HCT116 (cell line): ENCODE data around the gene SLC4A11. TPM values are rescaled to one million over a fixed set of nuclear protein-coding genes. Genes with fewer than 3 reads are reported as not detected.

ENCODE experiments used
- ATAC-seq: fragments of 200-7000 bp; cut with Tn5 transposase; 2 replicates; pipeline ENCODE4 v1.9.1; 2020; ENCODE audit warnings: mild to moderate bottlenecking, moderate library complexity
- BruUV-seq: library from RNA; stranded (reverse); fragments of 400-500 nt; replicated peaks from 2 replicates; lab custom pipeline; 2021; lab: Mats Ljungman, UMichigan
- CTCF ChIA-PET: fragments of 300-600 bp; sonication (Branson Sonifier 250); formaldehyde crosslinking; loops from one replicate; lab custom pipeline; 2021; ENCODE audit warnings: antibody characterized with exemption; lab: Charles Lee
- POLR2A ChIA-PET: fragments of 300-600, 350-600 bp; sonication (Branson Sonifier 250); formaldehyde crosslinking; loops from one replicate; lab custom pipeline; 2021; ENCODE audit warnings: antibody characterized with exemption; lab: Charles Lee
- RAD21 ChIA-PET, 2 experiments: fragments of 300-600 bp; sonication (Branson Sonifier 250); formaldehyde crosslinking; loops; one replicate each; lab custom pipeline; 2023; ENCODE audit warnings: low total read pairs in 2 of 2; ENCODE audit not compliant: uncharacterized antibody in 2 of 2, unreplicated experiment in 2 of 2, low non-redundant PET in 1 of 2; lab: Charles Lee
- DNase-seq: peaks from one replicate; pipeline ENCODE4 v3.0.0-alpha.2; 2010; ENCODE audit warnings: low read depth, low spot score
- H2AFZ ChIP-seq: fragments of 200-600 bp; shearing (Covaris generic), sonication (generic); 2 replicates; pipeline ENCODE4 v1.6.1; 2017; ENCODE audit warnings: low read depth, mixed run types, mixed read lengths, antibody characterized with exemption, low read length; ENCODE audit not compliant: poor library complexity, severe bottlenecking
- H3K27ac ChIP-seq: 2 replicates; pipeline ENCODE4 v1.5.1; 2012; ENCODE audit warnings: low read depth, low read length
- H3K27me3 ChIP-seq: fragments of 200-600 bp; sonication (generic); 2 replicates; pipeline ENCODE4 v1.6.1; 2016; ENCODE audit warnings: mixed run types, low read length, mixed read lengths; ENCODE audit not compliant: insufficient read depth
- H3K36me3 ChIP-seq, 2 experiments: fragments of 200-500 bp in 1 of 2; fragments of 200-600 bp in 1 of 2; sonication (Bioruptor generic) in 1 of 2; sonication (generic) in 1 of 2; 2 replicates each; pipeline versions ENCODE4 v1.5.1 to v1.6.1; 2014 to 2016; ENCODE audit warnings: low read length in 2 of 2, inconsistent platforms in 1 of 2, mixed read lengths in 1 of 2, mixed run types in 1 of 2; ENCODE audit not compliant: insufficient read depth in 2 of 2, control insufficient read depth in 1 of 2
- H3K4me1 ChIP-seq, 2 experiments: fragments of 200-600 bp in 1 of 2; sonication (generic) in 1 of 2; 2 replicates each; pipeline versions ENCODE4 v1.5.1 to v1.6.1; 2012 to 2017; ENCODE audit warnings: low read length in 2 of 2, inconsistent platforms in 1 of 2, mild to moderate bottlenecking in 1 of 2, mixed read lengths in 1 of 2, mixed run types in 1 of 2, moderate library complexity in 1 of 2; ENCODE audit not compliant: insufficient read depth in 2 of 2, control insufficient read depth in 1 of 2
- H3K4me2 ChIP-seq: fragments of 200-600 bp; sonication (generic); 2 replicates; pipeline ENCODE4 v1.6.1; 2017; ENCODE audit warnings: mixed run types, low read length, mixed read lengths
- H3K4me3 ChIP-seq, 2 experiments: fragments of 200-600 bp in 1 of 2; sonication (generic) in 1 of 2; replicated peaks in 1 of 2; 2 replicates each; pipeline ENCODE4 v1.5.1; 2011 to 2016; ENCODE audit warnings: low read length in 2 of 2, control low read depth in 1 of 2, low read depth in 1 of 2, mild to moderate bottlenecking in 1 of 2, mixed read lengths in 1 of 2, mixed run types in 1 of 2
- H3K79me2 ChIP-seq: fragments of 200-600 bp; sonication (generic); 2 replicates; pipeline ENCODE4 v1.6.1; 2017; ENCODE audit warnings: mild to moderate bottlenecking, mixed run types, low read length, moderate library complexity, mixed read lengths; ENCODE audit not compliant: insufficient read depth
- H3K9ac ChIP-seq: fragments of 200-600 bp; sonication (generic); 2 replicates; pipeline ENCODE4 v1.6.1; 2016; ENCODE audit warnings: low read length, mixed read lengths
- H3K9me2 ChIP-seq: fragments of 200-600 bp; sonication (generic), shearing (Covaris generic); 2 replicates; pipeline ENCODE4 v1.6.1; 2017; ENCODE audit warnings: mixed run types, mild to moderate bottlenecking, moderate library complexity; ENCODE audit not compliant: insufficient read depth
- H3K9me3 ChIP-seq, 2 experiments: fragments of 200-500 bp in 1 of 2; fragments of 200-600 bp in 1 of 2; sonication (Bioruptor generic) in 1 of 2; sonication (generic) in 1 of 2; 2 replicates each; pipeline ENCODE4 v1.6.1; 2014 to 2017; ENCODE audit warnings: low read length in 2 of 2, mixed read lengths in 2 of 2, inconsistent platforms in 1 of 2, low read depth in 1 of 2, mild to moderate bottlenecking in 1 of 2, mixed run types in 1 of 2, moderate library complexity in 1 of 2; ENCODE audit not compliant: control insufficient read depth in 1 of 2, insufficient read depth in 1 of 2
- H4K20me1 ChIP-seq: fragments of 200-600 bp; sonication (generic), shearing (Covaris generic); 2 replicates; pipeline ENCODE4 v1.6.1; 2017; ENCODE audit warnings: mixed run types, mild to moderate bottlenecking, moderate library complexity; ENCODE audit not compliant: insufficient read depth
- CBX3 ChIP-seq: IDR thresholded peaks from 2 replicates; pipeline ENCODE4 v1.6.1; 2012; ENCODE audit warnings: low read depth
- CEBPB ChIP-seq: IDR thresholded peaks from 2 replicates; pipeline ENCODE4 v1.6.1; 2012; ENCODE audit warnings: low read depth
- EGR1 ChIP-seq: IDR thresholded peaks from 2 replicates; pipeline ENCODE4 v1.6.1; 2012; ENCODE audit warnings: low read depth
- ELF1 ChIP-seq: IDR thresholded peaks from 2 replicates; pipeline ENCODE4 v1.6.1; 2012; ENCODE audit warnings: low read depth, borderline replicate concordance
- EZH2 ChIP-seq: fragments of 200-600 bp; sonication (generic); IDR thresholded peaks from 2 replicates; pipeline ENCODE4 v1.6.1; 2017; ENCODE audit warnings: antibody characterized with exemption, mixed run types
- EZH2phosphoT487 ChIP-seq: fragments of 200-600 bp; IDR thresholded peaks from 2 replicates; pipeline ENCODE4 v1.6.1; 2018; ENCODE audit warnings: antibody characterized with exemption, borderline replicate concordance
- MAX ChIP-seq: IDR thresholded peaks from 2 replicates; pipeline ENCODE4 v1.6.1; 2012
- POLR2A ChIP-seq: IDR thresholded peaks from 2 replicates; pipeline ENCODE4 v1.7.0; 2011; ENCODE audit warnings: borderline replicate concordance; ENCODE audit not compliant: insufficient read depth, insufficient read length; ENCODE audit errors: extremely low read depth
- POLR2AphosphoS5 ChIP-seq: IDR thresholded peaks from 2 replicates; pipeline ENCODE4 v1.6.1; 2011; ENCODE audit warnings: mild to moderate bottlenecking, low read depth, low read length, moderate library complexity
- RAD21 ChIP-seq: IDR thresholded peaks from 2 replicates; pipeline ENCODE4 v1.6.1; 2012; ENCODE audit warnings: low read depth, mild to moderate bottlenecking
- SIN3A ChIP-seq: IDR thresholded peaks from 2 replicates; pipeline ENCODE4 v1.6.1; 2012; ENCODE audit warnings: low read depth
- SP1 ChIP-seq: IDR thresholded peaks from 2 replicates; pipeline ENCODE4 v1.6.1; 2012; ENCODE audit warnings: low read depth
- SRF ChIP-seq: IDR thresholded peaks from 2 replicates; pipeline ENCODE4 v1.6.1; 2012; ENCODE audit warnings: low read depth
- TCF7L2 ChIP-seq: IDR thresholded peaks from 2 replicates; pipeline ENCODE4 v1.7.0; 2011; ENCODE audit warnings: borderline replicate concordance, inconsistent platforms; ENCODE audit not compliant: insufficient read depth, insufficient read length; ENCODE audit errors: extremely low read depth
- ZFX ChIP-seq: fragments of 450-650 bp; IDR thresholded peaks from 2 replicates; pipeline ENCODE4 v1.6.1; 2017
- intact Hi-C: fragments of 100-400 bp; cut with micrococcal nuclease; formaldehyde crosslinking; loops from 2 replicates; pipeline ENCODE4 v1.10.0; 2022
- total RNA-seq: library from RNA; stranded (reverse); gene quantifications from one replicate; pipeline ENCODE4 v1.2.1, GENCODE V29; 2021; ENCODE audit not compliant: unreplicated experiment
- TF ChIP-seq, protein P1 (sequence below): IDR thresholded peaks from 2 replicates; pipeline ENCODE4 v1.6.1; 2012

Gene SLC4A11
- total RNA-seq, 1 experiment from 2014 or later, result 22.7 TPM

GRCh38 chr20:3231116-3231515 lies 7.9 kb downstream of the SLC4A11 start:
- no peak for TF ChIP-seq EZH2phosphoT487
- TF ChIP-seq MAX, result no peak
- TF ChIP-seq CBX3, result no peak
- TF ChIP-seq POLR2AphosphoS5, result no peak
- no peak for TF ChIP-seq EGR1
- TF ChIP-seq, protein P1, sequence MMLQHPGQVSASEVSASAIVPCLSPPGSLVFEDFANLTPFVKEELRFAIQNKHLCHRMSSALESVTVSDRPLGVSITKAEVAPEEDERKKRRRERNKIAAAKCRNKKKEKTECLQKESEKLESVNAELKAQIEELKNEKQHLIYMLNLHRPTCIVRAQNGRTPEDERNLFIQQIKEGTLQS, result no peak
- no peak for TF ChIP-seq CEBPB
- TF ChIP-seq POLR2A, result no peak
- TF ChIP-seq SRF, result no peak
- TF ChIP-seq RAD21, result no peak
- no peak for TF ChIP-seq ZFX
- TF ChIP-seq ELF1, result no peak
- TF ChIP-seq TCF7L2, result no peak
- TF ChIP-seq, all 23 proteins: peak for 0
- H3K4me2 ChIP-seq, result no peak overlapping the region

DNA sequence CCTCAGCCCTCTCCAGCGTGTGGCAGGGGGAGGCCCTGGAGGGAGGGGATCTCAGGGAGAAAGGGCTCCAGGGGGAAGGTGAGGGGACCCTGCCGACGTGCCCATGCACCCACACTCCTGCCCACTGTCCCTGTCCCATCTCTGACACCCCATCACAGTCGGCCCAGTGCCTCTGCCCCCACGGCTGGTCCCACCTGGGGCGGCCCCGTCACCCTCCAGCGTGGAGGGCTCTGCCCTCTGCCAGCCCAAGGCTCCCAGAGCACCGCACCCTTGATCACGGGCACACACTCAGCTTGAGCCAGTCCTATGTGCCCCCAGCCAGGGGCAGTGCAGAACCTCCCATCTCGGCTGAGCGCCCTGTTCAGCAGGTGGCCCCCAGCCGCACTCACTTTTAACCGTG lies 9.2 kb downstream of the SLC4A11 start:
- Histone ChIP-seq H3K9me3 (no peaks in the 10 kb centered on the region), H3K9me2 (no peaks in the 10 kb centered on the region), H4K20me1 (no peaks in the 10 kb centered on the region), H3K4me3 (no peak overlapping the region), H3K27me3 (no peaks in the 10 kb centered on the region), H3K4me1 (no peaks in the 10 kb centered on the region), H3K4me2 (no peak overlapping the region), H3K9ac (no peak overlapping the region), H3K27ac (no peak overlapping the region), H3K79me2 (no peaks in the 10 kb centered on the region), H3K36me3 (peaks cover 0 to 12% of the 10 kb centered on the region in 2 experiments; a peak in 2 of 4 replicates), H2AFZ (no peak overlapping the region)
- CTCF ChIA-PET, result no interaction called here
- no TSS peak for BruUV-seq
- intact Hi-C loops, result no loop called here
- ATAC-seq (no peak), DNase-seq (no peak)
- RAD21 ChIA-PET, result no interaction called here
- TF ChIP-seq SP1 (no peak), ZFX (no peak), EZH2 (no peak), SIN3A (no peak)
- POLR2A ChIA-PET, result no interaction called here

More at GRCh38 chr20:3231116-3231515, 7.9 kb downstream of the SLC4A11 start:
- H3K27me3 ChIP-seq, result no peaks in the 10 kb centered on the region
- no peaks in the 10 kb centered on the region for H3K9me2 ChIP-seq
- H3K9ac ChIP-seq, result no peak overlapping the region
- H3K36me3 ChIP-seq, result peaks cover 0 to 12% of the 10 kb centered on the region in 2 experiments; a peak in 2 of 4 replicates
- CTCF ChIA-PET, result no interaction called here
- no peak overlapping the region for H2AFZ ChIP-seq
- RAD21 ChIA-PET, result no interaction called here
- no peaks in the 10 kb centered on the region for H3K9me3 ChIP-seq
- DNase-seq, result no peak
- no peaks in the 10 kb centered on the region for H3K79me2 ChIP-seq
- peaks cover 8 to 9% of the 10 kb centered on the region in 2 experiments for H3K4me1 ChIP-seq
- ATAC-seq, result no peak
- H4K20me1 ChIP-seq, result no peaks in the 10 kb centered on the region
- H3K27ac ChIP-seq, result no peak overlapping the region
- no peak overlapping the region for H3K4me3 ChIP-seq
- no TSS peak for BruUV-seq
- intact Hi-C loops, result no loop called here
- POLR2A ChIA-PET, result no interaction called here
